ENCODE results near the gene P3R3URF.

The P3R3URF gene

GRCh38 chr1:46197560-46197963, 21.3 kb upstream of the P3R3URF start:
- ChIA-PET POLR2A (interaction anchor here (0.5 kb wide), 1 partner anchor 612 kb away, joined by 8 read pairs; no protein-coding TSS in a partner anchor), CTCF (interaction anchor here (0.8 to 1.5 kb wide), 2 partner anchors 26 to 162 kb away, joined by 3 to 6 read pairs; no protein-coding TSS in a partner anchor)
- no peak for DNase-seq (ENCODE audit: extremely low spot score)
- TF ChIP-seq, protein P1, sequence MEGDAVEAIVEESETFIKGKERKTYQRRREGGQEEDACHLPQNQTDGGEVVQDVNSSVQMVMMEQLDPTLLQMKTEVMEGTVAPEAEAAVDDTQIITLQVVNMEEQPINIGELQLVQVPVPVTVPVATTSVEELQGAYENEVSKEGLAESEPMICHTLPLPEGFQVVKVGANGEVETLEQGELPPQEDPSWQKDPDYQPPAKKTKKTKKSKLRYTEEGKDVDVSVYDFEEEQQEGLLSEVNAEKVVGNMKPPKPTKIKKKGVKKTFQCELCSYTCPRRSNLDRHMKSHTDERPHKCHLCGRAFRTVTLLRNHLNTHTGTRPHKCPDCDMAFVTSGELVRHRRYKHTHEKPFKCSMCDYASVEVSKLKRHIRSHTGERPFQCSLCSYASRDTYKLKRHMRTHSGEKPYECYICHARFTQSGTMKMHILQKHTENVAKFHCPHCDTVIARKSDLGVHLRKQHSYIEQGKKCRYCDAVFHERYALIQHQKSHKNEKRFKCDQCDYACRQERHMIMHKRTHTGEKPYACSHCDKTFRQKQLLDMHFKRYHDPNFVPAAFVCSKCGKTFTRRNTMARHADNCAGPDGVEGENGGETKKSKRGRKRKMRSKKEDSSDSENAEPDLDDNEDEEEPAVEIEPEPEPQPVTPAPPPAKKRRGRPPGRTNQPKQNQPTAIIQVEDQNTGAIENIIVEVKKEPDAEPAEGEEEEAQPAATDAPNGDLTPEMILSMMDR (IDR thresholded peaks at IDR 0.05; ENCODE audit: control extremely low read depth, extremely low read depth, low read depth, missing control alignments) = no peak

- TF ChIP-seq, protein P1 (IDR thresholded peaks at IDR 0.05; ENCODE audit: control extremely low read depth, extremely low read depth, low read depth, missing control alignments) = no peak
- no peak for DNase-seq (ENCODE audit: extremely low spot score)
- CTCF ChIA-PET = interaction anchor here (0.8 to 1.6 kb wide), 2 partner anchors 10 to 161 kb away, joined by 3 to 8 read pairs; no protein-coding TSS in a partner anchor
- POLR2A ChIA-PET = no interaction called here
These were observed 20.3 kb upstream of the P3R3URF start for GRCh38 chr1:46196609-46197008.

DNA sequence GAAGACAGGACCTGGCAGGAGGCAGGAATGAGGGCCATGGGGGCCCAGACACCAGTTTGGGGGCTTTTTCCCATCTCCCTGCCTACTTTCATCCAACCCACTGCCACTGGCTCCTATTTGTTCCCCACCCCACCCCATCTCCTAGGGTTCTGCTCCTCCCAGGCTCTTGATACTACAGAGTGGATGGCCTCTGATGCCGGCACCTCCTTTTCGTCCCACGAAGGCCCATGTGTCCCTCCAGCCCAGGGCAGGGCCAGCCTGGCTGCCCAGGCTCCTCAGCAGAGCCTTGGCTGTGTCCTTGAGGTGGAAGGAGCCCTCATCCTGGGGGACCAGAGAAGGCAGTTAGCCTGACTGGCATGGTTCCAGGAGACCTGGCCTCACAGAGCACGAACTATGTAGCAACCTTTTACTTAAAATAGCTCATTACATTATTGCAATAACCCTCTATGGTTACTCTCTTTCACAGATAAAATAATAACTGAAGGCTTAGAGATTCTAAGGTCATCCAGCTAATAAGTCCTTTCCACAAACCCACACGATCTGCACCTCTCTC, 18.4 kb upstream of the P3R3URF start:
- TF ChIP-seq, protein P1 (IDR thresholded peaks at IDR 0.05; ENCODE audit: control extremely low read depth, extremely low read depth, low read depth, missing control alignments) = no peak
- ChIA-PET CTCF (interaction anchor here (1.5 to 2.2 kb wide), 4 partner anchors 8 to 158 kb away, joined by 5 to 12 read pairs (median 8); no protein-coding TSS in a partner anchor), POLR2A (no interaction called here)
- no peak for DNase-seq (ENCODE audit: extremely low spot score)

DNA sequence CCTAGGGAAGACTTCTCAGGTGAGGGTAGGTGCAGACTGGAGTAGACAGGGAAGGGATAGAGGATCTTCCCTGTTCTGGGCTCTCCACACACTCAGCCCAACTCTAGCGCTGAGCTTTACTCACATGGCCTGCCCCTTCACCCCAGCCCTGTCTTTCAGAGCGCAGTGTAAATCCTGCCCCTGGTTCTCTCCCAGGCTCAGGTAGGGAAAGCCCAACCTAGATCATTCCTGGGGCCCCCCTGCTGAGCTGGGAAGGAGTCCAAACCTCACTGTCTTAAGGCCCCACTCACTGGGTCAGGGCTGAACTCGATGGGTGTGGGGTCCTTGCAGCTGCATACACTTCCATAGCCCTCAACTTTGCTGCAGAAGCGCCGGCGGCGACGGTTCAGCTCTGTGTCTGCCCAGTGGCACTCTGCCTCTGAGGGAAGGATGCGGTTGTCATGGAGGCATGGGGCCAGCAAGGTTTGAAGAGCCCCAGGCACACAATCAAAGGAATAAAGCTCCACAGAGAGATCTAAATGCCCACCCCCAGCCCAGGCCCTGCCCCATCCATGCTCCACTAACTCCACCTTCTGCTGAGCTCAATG, 17.8 kb upstream of the P3R3URF start:
- ChIA-PET POLR2A (no interaction called here), CTCF (interaction anchor here (1.5 to 2.2 kb wide), 3 partner anchors 30 to 157 kb away, joined by 5 to 12 read pairs (median 7); no protein-coding TSS in a partner anchor)
- no peak for DNase-seq (ENCODE audit: extremely low spot score)
- TF ChIP-seq, protein P1 (IDR thresholded peaks at IDR 0.05; ENCODE audit: control extremely low read depth, extremely low read depth, low read depth, missing control alignments) = no peak

DNA sequence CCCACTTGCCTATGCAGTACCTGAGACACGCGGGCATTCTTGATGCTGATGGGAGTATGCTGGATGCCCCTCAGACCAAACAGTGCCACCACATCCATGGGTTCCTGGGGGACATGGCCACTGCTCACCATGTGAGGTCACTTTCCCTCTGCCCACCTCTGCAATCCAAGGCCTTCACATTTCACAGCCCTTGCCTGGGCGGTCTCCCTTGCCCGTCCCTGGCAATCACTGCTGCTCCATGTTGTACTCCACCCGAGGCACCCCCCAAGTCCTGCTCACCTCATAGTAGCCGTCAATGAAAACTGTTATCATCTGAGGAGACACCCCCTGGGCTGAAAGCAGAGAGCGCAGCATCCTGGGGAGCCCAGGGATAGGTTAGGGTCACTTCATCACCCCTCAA, 17.0 kb upstream of the P3R3URF start:
- TF ChIP-seq, protein P1 (IDR thresholded peaks at IDR 0.05; ENCODE audit: control extremely low read depth, extremely low read depth, low read depth, missing control alignments) = no peak
- POLR2A ChIA-PET = no interaction called here
- CTCF ChIA-PET = interaction anchor here (1.5 to 2.6 kb wide), 2 partner anchors 156 kb away, joined by 7 read pairs; no protein-coding TSS in a partner anchor
- no peak for DNase-seq (ENCODE audit: extremely low spot score)

DNA sequence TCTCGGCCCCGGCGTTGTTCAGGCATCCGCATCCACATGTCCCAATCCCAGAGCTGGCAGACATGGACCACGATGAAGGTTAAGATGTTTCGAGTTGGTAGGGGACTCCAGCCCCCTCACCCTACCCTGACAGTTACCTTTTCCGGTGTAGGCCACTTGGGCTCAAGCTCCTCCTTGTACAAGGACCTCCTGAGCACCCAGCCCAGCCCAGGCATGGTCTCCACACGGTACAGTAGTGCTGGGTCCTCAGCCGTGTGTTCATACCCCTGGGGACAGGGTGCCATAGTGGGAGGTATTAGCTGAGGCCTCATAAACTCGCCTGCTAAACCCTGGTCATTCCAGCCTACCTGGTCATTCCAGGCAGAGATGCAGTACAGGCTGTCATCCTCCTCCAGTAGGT, 15.9 kb upstream of the P3R3URF start:
- DNase-seq (ENCODE audit: extremely low spot score) = no peak
- POLR2A ChIA-PET = no interaction called here
- CTCF ChIA-PET = interaction anchor here (1.8 to 2.6 kb wide), 2 partner anchors 10 to 155 kb away, joined by 7 read pairs; no protein-coding TSS in a partner anchor
- TF ChIP-seq, protein P1 (IDR thresholded peaks at IDR 0.05; ENCODE audit: control extremely low read depth, extremely low read depth, low read depth, missing control alignments) = no peak

All from GM10248 (cell line).